Fibroblast of skin of back (primary cell): ENCODE results near the gene MCTP1.
"Not testable (repeated sequence)": the region's sequence is repeated elsewhere in the genome, so short reads cannot be mapped to it uniquely, and the experiment has no call there.

Source experiments
- DNase-seq: peaks from one replicate; pipeline ENCODE4 v3.0.0-alpha.2; 2013

The MCTP1 gene

DNA sequence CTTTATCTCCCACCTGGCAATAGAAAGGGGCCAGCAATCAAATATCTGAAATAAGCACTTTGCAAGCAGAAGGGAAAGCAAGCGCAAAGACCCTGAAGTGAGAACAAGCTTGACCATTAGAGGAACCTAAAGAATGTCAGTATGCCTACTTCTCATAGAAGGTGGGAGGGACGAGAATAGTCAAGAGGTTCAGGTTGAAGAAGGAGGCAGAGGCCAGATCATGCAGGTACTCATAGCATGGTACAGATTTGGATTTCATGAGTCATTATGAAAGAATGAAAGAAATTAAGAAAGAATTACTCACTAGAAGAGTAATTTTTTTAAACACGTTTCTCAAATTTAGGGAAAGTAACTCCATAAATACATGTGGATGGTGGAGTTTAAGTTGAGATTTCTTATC is 33.7 kb downstream of the MCTP1 start:
- no peak for DNase-seq

GRCh38 chr5:95244479-95244878 is 40.4 kb downstream of the MCTP1 start:
- no peak for DNase-seq

GRCh38 chr5:95241635-95242034 is 43.3 kb downstream of the MCTP1 start:
- no peak for DNase-seq

DNA sequence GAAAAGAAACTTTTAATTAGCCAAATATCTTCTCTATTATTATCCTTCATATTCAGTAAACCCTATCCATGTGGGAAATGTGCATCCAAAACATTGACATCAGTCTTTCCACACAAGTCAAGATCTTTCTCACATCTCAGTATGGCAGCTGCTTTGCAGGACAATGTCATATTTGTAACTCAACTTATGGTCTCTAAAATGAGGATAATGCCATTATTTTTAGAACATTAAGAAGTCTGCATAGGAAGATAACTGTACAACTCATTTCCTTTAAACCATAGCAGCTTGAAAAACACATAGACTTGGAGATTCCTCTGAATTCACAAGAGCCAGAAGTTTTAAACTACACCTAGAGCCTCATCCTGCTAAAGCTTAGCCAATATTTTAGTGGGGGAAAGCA is 43.7 kb downstream of the MCTP1 start:
- no peak for DNase-seq

DNA sequence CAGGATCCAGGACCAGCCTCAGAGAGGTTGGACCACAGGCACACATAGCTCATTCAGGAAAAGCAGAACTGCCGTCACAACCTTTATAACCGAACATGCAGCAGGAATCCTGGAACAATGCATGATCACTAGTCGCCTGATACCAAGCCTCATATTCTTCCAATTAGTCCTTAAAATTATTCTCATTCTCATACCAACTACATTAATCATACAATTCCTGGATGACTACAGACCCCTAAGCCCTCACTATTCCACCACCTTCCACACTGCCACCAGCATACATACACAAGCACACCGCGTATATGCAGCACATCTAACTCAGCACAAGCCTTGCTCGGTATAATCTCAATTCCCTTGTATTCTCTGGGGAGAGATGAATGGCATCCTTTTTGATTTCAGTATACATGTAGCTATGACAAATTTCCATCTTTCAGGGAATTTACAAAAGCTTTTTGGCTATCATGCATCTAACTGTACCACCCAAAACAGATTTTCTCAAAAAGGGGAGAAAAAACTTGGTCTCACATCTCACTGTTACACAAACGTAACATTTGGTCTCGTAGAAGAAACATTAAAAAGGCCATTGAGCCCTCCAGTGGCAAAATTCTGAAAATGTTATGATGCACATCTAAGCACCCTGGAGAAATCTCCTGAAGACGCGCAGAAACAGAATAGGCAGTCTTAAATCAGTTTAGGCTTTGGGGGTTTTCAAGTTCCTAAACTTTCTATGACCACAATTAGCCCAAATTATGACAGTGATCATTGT is 46.2 kb downstream of the MCTP1 start:
- DNase-seq: peak; percentile 55

GRCh38 chr5:95237324-95237723 is 47.6 kb downstream of the MCTP1 start:
- no peak for DNase-seq

DNA sequence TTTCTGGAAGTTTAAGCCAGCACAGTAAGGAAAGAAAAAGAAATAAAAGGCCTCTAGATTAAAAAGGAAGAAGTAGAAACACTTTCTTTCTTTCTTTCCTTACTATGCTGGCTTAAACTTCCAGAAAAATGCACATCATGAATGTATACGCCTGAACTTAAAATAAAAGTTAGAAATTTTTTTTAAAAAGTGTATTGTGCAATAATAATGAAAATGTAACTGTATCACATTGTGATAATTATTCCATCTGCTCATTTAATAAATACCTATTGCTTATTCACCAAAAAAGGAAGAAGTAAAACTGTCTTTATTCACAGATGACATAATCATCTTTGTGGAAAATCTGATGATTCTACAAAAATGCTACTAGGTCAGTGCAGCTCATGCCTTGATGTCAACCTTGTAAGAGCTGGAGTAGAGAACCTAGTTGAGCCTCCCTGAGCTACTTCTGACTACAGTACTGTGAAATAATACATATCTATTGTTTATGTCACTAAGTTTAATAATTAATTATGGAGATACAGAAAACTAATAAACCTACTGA is 49.4 kb downstream of the MCTP1 start:
- DNase-seq: no peak

DNA sequence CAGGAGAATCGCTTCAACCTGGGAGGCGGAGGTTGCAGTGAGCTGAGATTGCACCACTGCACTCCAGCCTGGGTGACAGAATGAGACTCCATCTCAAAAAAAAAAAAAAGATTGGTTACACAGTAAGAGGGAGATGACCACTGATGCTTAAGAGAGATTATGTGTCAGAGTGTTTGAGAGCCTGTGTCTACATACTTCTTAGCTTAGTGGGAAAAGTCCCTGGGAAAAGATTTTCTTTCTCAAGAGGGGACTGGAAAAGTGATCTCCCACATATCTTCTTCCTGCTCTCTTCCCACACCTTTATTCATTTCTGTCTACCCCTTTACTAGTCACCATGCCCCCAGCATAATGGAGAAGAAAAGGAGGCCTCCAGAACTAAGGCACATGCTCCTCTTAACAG is 55.2 kb downstream of the MCTP1 start:
- DNase-seq: no peak

DNA sequence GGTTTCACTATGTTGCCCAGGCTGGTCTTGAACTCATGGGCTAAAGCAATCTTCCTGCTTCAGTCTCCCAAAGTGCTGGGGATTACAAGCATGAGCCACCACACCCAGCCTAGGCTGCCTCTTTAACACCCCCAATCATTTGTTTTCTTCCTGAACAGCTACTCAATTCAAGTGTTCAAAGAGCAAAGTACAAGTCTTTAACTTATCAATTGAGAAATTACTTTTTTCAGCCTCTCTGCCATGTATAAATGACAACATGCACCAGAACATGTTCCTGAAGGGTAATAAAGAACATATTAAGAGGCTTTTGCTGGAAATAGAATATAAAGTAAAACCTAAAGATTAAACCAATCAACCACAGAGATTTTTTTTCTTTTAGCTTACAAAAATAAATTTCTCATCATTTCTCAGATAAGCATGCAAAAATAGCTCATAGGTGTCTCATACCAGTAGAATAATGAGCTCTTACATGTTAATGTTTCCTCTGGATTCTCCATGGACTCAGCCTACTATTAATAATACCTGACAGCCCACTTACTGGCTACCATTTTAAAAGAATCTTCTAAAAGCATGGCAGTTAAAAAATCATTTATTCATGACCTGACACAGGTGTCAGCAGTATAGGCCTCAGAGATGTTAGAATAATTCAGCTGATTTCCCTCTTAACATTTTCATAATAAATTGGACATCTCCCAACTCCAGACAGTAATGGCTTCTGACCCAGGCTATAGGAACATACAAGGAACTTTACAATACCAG is 60.0 kb downstream of the MCTP1 start:
- DNase-seq: no peak

DNA sequence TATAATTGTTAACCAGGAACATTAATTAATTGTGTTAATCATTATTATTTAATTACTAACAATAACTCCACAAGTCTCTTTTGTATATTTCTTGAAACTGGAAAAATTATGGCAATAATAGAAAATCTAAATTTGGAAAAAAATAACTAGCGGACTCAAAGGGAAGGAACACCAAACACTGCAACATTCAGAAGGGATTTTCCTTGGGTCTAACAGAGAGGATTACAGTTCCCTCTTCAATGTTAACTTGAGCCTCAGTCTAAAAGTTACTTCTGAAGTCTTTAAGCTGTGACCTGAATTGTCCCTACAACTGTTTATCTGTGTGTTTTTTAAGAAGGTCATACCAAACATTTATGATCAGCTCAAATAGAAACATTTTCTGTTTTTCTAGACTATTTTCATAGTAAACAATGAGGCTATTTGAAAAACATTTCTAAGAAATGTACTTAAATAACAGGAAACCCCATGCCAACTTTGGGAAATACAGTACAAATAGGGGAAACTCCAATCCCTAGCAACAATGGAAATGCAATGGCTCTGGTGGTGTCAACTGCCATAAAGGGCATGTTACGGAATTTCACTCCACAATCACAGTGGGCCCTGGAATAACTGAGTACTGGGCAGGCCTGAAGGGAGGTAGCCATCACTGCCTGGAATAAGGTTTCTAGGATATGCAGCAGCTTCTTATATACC is 61.2 kb downstream of the MCTP1 start:
- DNase-seq: no peak

DNA sequence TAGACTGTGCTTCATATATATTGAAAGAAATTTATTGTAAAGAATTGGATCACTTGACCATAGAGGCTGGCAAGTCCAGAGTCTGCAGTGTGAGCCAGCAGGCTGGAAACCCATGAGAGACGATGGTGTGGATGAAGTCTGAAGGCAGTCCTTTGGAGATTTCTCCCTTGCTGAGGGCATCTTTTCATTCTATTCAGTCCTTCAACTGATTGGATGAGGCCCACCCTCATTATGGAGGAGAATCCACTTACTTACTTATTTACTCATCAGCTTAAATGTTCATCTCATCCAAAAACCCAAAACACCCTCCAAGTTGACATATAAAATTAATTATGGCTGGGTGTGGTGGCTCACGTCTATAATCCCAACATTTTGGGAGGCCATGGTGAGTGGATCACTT is 62.1 kb downstream of the MCTP1 start:
- no peak for DNase-seq

GRCh38 chr5:95221234-95221633 is 63.7 kb downstream of the MCTP1 start:
- DNase-seq: no peak

- no peak for DNase-seq
Measured at GRCh38 chr5:95220381-95220780, 64.5 kb downstream of the MCTP1 start.

- no peak for DNase-seq
Measured at GRCh38 chr5:95219411-95219810, 65.5 kb downstream of the MCTP1 start.

DNA sequence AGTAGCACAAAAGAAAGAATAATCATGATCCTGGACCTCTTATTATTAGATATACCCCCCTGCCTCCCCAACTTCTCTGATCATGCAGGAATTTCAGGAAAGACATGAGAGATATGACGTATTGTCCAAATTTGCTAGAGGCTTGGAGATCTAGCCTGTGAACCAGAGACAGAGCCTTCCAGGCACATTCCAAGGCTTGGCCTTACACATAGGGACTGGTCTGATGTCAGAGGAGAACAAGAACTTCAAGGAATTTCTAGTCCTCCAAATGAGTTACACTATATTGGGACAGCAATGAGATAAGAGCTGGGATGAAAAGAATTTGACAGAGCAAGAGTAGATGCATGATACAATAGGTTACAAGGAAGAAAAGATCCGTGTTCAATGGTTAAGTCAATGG is 67.0 kb downstream of the MCTP1 start:
- no peak for DNase-seq

DNA sequence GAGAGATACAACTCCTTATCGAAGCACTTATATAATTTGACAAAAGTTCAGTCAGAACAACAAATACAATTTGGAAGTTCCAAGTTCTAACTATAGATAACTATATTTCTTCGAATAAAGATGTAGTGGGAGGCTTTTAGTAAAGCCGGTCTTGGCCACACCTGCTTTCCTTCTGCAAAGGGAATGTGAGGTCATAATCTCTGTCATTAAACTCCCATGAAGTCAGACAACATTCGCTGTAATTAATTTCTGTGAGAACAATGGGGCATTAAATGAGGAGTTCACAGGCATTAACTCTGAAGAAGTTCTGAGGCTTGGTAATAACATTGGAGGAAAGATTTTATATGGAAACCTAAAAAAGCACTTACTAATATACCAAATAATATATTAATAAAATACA is 67.5 kb downstream of the MCTP1 start:
- no peak for DNase-seq

DNA sequence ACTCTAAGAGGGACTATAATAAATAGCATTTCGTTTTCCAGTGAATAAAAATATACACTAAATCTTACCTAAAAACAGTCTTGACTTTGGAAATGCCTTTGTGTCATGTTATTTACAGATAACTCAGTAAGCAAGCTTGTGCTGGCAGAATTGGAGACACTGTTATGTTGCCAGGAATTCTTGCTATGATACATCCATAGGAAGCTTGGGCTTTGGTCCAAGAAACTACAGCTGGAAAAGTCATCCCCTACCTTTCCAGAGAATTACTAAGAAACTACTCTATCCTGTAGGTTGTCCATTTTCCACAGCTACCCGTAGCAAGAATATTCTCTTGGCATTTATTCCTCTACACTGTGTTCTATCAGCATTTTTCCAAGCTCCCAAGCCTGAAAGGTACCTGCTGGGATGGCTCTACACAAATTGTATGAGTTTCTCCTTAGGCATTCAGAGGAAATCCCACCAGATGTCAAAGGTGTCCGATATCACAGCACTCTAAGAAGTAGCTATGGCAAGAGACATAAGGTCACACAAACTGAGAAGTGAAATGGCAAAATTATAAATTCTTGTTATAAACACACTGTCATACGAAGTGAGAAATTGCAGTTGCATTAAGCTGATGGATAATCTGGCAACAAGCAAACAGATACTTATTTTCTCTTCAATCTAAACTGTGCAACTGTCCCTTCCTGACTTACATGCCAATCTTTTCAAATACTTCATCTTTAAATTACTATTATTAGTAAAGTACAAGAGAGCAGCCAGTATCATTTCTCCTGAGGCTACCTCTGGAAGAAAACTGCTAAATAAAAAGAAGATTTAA is 68.5 kb downstream of the MCTP1 start:
- peak; percentile 8 for DNase-seq

DNA sequence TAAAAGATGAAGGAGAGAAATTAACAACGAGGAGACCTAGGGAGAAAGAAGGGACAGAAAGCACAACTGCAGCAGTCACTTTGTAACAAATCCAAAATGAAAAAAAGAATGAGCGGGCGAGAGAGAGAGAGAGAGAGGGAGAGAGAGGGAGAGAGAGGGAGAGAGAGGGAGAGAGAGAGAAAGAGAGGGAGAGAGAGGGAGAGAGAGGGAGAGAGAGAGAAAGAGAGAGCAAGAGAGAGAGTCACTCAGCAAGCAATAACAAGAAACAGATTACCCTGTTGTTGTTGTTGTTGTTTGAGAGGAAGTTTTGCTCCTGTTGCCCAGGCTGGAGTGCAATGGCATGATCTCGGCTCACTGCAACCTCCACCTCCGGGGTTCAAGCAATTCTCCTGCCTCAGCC is 77.1 kb downstream of the MCTP1 start:
- DNase-seq: not testable (repeated sequence)

DNA sequence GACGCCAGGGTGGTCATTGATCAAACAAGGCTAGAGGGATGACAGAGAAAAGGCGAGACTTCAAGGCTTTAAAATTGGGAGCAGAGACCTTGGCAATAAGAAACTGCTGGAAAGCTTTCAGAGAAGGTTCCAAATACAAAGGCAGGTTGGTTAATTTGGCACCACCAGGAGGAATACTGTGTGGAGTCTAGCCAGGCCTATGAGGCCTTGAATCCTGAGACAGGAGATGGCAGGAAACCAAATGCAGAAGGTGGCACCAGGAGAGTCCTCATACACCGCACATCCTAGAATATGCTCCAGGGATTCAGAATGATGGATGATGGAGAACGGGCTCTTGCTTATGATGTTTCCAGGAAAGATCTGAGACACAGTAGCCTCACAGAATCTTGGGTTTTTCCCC is 90.0 kb downstream of the MCTP1 start:
- no peak for DNase-seq

- no peak for DNase-seq
Measured at GRCh38 chr5:95191330-95191729, 93.6 kb downstream of the MCTP1 start.

GRCh38 chr5:95184924-95185323 is 100.0 kb downstream of the MCTP1 start:
- DNase-seq: no peak

- no peak for DNase-seq
Measured at GRCh38 chr5:95181644-95182043, 103.2 kb downstream of the MCTP1 start.
